Thyroid gland (tissue), 4 donors: Measurements from ENCODE around the gene CDKN2AIPNL. TPM values are rescaled to one million over a fixed set of nuclear protein-coding genes. Genes with fewer than 3 reads are reported as not detected.

Source experiments
- DNase-seq, 2 donors: peaks; one replicate each; pipeline ENCODE4 v3.0.0-alpha.2; 2019
- H3K27ac ChIP-seq, 3 donors: fragments of 200-600 bp; sonication (generic); 1 replicate in 2 of 3; 2 replicates in 1 of 3; pipeline ENCODE4 v1.5.1; 2016 to 2019; ENCODE audit warnings: mild to moderate bottlenecking in 1 of 3, moderate library complexity in 1 of 3
- H3K27me3 ChIP-seq: fragments of 200-600 bp; sonication (generic); one replicate; pipeline ENCODE4 v1.5.1; 2019
- H3K36me3 ChIP-seq, 2 donors: fragments of 200-600 bp; sonication (generic); one replicate each; pipeline ENCODE4 v1.5.1; 2016 to 2019
- H3K4me1 ChIP-seq, 2 donors: fragments of 200-600 bp; sonication (generic); one replicate each; pipeline ENCODE4 v1.5.1; 2017 to 2019
- H3K4me3 ChIP-seq, 3 donors: fragments of 200-600 bp; sonication (generic); replicated peaks in 1 of 3; 1 replicate in 2 of 3; 2 replicates in 1 of 3; pipeline ENCODE4 v1.5.1; 2016; ENCODE audit warnings: mild to moderate bottlenecking in 1 of 3
- H3K9me3 ChIP-seq: fragments of 200-600 bp; sonication (generic); one replicate; pipeline ENCODE4 v1.5.1; 2017
- POLR2A ChIP-seq, 2 donors: fragments of 450-650 bp; IDR thresholded peaks; one replicate each; pipeline ENCODE4 v1.6.1; 2017; ENCODE audit warnings: antibody characterized with exemption in 2 of 2, mild to moderate bottlenecking in 2 of 2, moderate library complexity in 1 of 2
- WGBS, 2 donors: methylation state at CpG; one replicate each; pipeline ENCODE4 v1.1.5; 2017; 5-methylcytosine and 5-hydroxymethylcytosine counted together
- intact Hi-C: fragments of 100-400 bp; cut with DNase I; formaldehyde crosslinking; loops from one replicate; pipeline ENCODE4 v1.15.1; 2023
- total RNA-seq, 4 donors: library from RNA; depleted of rRNA; stranded (reverse); fragments of >200 nt; gene quantifications; one replicate each; pipeline ENCODE4 v1.2.3, GENCODE V29; 2016
- TF ChIP-seq, protein P1 (sequence below), 6 experiments: fragments of 200-600 bp in 3 of 6; fragments of 450-650 bp in 3 of 6; sonication (generic) in 3 of 6; IDR thresholded peaks; one replicate each; pipeline ENCODE4 v1.5.1; 2016 to 2019; ENCODE audit warnings: antibody characterized with exemption in 6 of 6, mild to moderate bottlenecking in 2 of 6, inconsistent platforms in 1 of 6, moderate library complexity in 1 of 6

The CDKN2AIPNL gene
- total RNA-seq, 4 donors from 2014 or later, result 27.9 to 42.3 (median 34.8) TPM

DNA sequence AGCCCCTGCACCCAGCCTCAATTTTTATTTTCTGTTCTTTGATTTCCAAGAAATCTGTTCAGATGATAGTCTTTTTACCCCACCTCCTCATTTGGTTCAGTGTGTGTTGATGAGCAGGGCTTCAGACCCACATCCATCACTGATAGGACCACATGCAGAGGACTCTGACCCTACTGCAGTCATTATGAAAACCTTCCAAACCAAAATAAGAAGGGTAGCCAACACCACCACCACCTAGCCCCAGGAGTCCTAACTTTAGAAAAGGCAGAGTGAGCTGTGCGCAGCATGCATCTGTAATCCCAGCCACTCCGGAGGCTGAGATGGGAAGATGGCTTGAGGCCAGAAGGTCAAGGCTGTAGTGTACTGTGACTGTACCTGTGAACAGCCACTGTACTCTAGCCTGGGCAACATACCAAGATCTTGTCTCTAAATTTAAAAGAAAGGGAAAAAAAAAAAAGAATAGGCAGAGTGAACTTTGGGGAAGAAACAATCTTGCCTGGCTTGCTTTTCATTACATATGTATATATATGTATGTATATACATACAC is 13.0 kb downstream of the CDKN2AIPNL start:
- TF ChIP-seq POLR2A (IDR thresholded peaks at IDR 0.05), result no peak
- TF ChIP-seq, protein P1, sequence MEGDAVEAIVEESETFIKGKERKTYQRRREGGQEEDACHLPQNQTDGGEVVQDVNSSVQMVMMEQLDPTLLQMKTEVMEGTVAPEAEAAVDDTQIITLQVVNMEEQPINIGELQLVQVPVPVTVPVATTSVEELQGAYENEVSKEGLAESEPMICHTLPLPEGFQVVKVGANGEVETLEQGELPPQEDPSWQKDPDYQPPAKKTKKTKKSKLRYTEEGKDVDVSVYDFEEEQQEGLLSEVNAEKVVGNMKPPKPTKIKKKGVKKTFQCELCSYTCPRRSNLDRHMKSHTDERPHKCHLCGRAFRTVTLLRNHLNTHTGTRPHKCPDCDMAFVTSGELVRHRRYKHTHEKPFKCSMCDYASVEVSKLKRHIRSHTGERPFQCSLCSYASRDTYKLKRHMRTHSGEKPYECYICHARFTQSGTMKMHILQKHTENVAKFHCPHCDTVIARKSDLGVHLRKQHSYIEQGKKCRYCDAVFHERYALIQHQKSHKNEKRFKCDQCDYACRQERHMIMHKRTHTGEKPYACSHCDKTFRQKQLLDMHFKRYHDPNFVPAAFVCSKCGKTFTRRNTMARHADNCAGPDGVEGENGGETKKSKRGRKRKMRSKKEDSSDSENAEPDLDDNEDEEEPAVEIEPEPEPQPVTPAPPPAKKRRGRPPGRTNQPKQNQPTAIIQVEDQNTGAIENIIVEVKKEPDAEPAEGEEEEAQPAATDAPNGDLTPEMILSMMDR (IDR thresholded peaks at IDR 0.05), result no peak
- peaks cover 3 to 28% of the 10 kb centered on the region in 2 donors for H3K36me3 ChIP-seq
- H3K27ac ChIP-seq, result no peak overlapping the region
- intact Hi-C loops, result no loop called here
- no peaks in the 10 kb centered on the region for H3K27me3 ChIP-seq
- H3K9me3 ChIP-seq, result no peaks in the 10 kb centered on the region
- DNase-seq, result no peak
- H3K4me1 ChIP-seq, result peaks cover 7 to 15% of the 10 kb centered on the region in 2 donors
- no peak overlapping the region for H3K4me3 ChIP-seq
- WGBS, 2 donors, result 90 to 91% methylated on average over 2 of the region's 2 CpGs

DNA sequence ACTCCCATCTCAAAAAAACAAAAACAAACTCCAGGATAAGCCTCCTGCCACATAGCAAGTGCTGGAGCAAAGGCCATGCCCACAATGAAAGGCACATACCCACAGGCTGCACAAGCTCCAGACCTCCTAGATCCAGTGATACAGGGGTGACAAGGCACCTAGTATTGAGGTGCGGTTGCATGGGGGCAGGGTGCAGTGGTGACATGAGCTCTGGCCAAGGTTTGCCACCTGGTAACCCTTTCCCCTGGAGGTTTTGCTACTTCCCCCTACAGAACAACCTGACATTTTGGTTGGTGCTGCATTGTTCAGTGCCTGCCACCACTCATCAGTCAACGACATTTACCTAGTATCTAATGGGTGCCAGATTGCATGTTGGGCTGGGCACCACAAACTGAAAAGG is 14.5 kb downstream of the CDKN2AIPNL start:
- H3K9me3 ChIP-seq, result no peaks in the 10 kb centered on the region
- H3K27me3 ChIP-seq, result no peaks in the 10 kb centered on the region
- H3K4me1 ChIP-seq, result peaks cover 7 to 15% of the 10 kb centered on the region in 2 donors
- peaks cover 17 to 40% of the 10 kb centered on the region in 2 donors for H3K36me3 ChIP-seq
- no peak for DNase-seq
- no peak overlapping the region for H3K4me3 ChIP-seq
- H3K27ac ChIP-seq, result peak overlapping the region in 1 of 3 donors; percentile 78
- 85 to 100% methylated on average over 2 of the region's 2 CpGs for WGBS, 2 donors
- intact Hi-C loops, result no loop called here
- TF ChIP-seq, protein P1 (IDR thresholded peaks at IDR 0.05), result no peak
- TF ChIP-seq POLR2A (IDR thresholded peaks at IDR 0.05), result no peak

DNA sequence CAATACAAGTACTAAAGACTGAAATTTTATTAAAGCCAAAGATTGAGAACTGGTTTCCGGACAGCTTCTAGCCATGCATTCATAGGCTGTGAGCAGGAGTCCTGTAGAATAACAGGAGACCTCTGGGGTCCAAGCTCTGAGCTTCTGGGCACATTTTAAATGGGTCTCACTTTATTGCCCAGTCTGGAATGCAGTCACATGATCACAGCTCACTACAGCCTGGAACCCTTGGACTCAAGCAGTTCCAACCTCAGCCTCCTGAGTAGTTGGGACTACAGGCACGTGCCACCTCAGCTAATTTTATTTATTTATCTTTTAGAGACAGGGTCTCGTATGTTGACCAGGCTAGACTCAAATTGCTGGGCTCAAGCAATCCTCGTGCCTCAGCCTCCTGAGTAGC is 15.4 kb downstream of the CDKN2AIPNL start:
- H3K36me3 ChIP-seq, result peaks cover 22 to 44% of the 10 kb centered on the region in 2 donors
- H3K9me3 ChIP-seq, result no peaks in the 10 kb centered on the region
- TF ChIP-seq, protein P1 (IDR thresholded peaks at IDR 0.05), result no peak
- TF ChIP-seq POLR2A (IDR thresholded peaks at IDR 0.05), result no peak
- 82 to 90% methylated on average over 4 of the region's 4 CpGs for WGBS, 2 donors
- H3K4me1 ChIP-seq, result peaks cover 7 to 15% of the 10 kb centered on the region in 2 donors
- H3K4me3 ChIP-seq, result no peak overlapping the region
- intact Hi-C loops, result no loop called here
- no peak for DNase-seq
- peak overlapping the region in 2 of 3 donors; percentile 69 to 78 for H3K27ac ChIP-seq
- no peaks in the 10 kb centered on the region for H3K27me3 ChIP-seq

DNA sequence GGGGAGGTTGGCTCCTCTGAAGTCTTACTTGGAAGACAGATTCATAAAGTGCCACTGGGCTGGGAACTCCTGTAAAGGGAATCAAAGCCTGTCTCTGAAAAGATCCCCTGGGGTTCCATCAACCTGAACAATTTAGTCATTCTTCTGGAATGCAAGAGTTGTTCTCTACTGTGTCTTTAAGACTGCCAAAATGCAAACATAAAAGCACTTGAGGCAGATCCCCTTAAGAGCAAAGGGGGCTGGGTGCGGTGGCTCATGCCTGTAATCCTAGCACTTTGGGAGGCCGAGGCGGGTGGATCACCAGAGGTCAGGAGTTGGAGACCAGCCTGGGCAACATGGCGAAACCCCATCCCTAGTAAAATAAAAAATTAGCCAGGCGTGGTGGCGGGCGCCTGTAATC is 16.7 kb downstream of the CDKN2AIPNL start:
- peak in 1 of 2 donors; percentile 32 for TF ChIP-seq POLR2A (IDR thresholded peaks at IDR 0.05)
- TF ChIP-seq, protein P1 (IDR thresholded peaks at IDR 0.05), result no peak
- intact Hi-C loops, result no loop called here
- peak overlapping the region; percentile 69 to 78 (median 74) for H3K27ac ChIP-seq
- H3K4me1 ChIP-seq, result peaks cover 7 to 15% of the 10 kb centered on the region in 2 donors
- peaks cover 35 to 58% of the 10 kb centered on the region in 2 donors for H3K36me3 ChIP-seq
- no peaks in the 10 kb centered on the region for H3K27me3 ChIP-seq
- 76 to 82% methylated on average over 7 of the region's 7 CpGs for WGBS, 2 donors
- H3K9me3 ChIP-seq, result no peaks in the 10 kb centered on the region
- no peak overlapping the region for H3K4me3 ChIP-seq
- DNase-seq, result peak; percentile 79 to 85

DNA sequence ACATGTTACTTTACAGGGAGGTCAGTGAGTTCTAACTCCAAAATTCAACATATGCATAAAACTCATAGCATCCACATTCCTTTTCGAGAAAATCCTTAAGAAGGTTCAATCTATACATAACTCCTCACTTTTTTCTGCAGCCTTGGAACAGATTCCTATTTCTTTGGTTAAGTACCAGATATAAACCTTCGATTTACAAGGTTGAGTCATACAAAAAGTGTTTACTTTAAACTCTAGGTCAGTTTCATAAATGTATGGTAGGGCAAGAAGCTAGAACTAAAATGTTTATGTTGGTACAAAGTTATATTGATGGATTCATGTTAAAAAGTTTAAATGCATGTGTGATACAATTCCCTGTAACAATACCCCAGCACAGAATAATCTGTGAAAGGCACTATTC is 19.4 kb downstream of the CDKN2AIPNL start:
- H3K4me1 ChIP-seq, result peaks cover 7 to 15% of the 10 kb centered on the region in 2 donors
- no peaks in the 10 kb centered on the region for H3K27me3 ChIP-seq
- H3K36me3 ChIP-seq, result peaks cover 57 to 58% of the 10 kb centered on the region in 2 donors
- no peak for DNase-seq
- TF ChIP-seq POLR2A (IDR thresholded peaks at IDR 0.05), result no peak
- TF ChIP-seq, protein P1 (IDR thresholded peaks at IDR 0.05), result no peak
- H3K9me3 ChIP-seq, result no peaks in the 10 kb centered on the region
- H3K4me3 ChIP-seq, result no peak overlapping the region
- intact Hi-C loops, result no loop called here
- WGBS, 2 donors, result 94 to 99% methylated on average over 2 of the region's 2 CpGs
- H3K27ac ChIP-seq, result no peak overlapping the region
